Measurements from ENCODE around the gene MIPEP. TPM values are rescaled to one million over a fixed set of nuclear protein-coding genes. Genes with fewer than 3 reads are reported as not detected.

The MIPEP gene
- polyA plus RNA-seq, 1 donor from 2014 or later, result 9.1 TPM

DNA sequence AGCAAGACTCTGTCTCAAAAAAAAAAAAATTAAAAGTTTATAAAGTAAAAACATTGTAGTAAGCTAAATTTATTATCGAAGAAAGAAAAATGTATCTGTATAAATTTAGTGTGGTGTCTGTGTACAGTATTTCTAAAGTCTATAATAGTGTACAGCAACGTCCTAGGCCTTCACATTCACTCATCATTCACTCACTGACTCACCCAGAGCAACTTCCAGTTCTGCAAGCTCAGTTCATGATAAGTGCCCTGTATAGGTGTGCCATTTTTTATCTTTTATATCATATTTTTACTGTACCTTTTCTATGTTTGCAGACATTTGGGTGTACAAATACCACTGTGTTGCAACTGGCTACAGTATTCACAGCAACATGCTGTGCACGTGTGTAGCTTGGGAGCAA lies 200.9 kb downstream of the MIPEP start:
- Histone ChIP-seq H3K27me3 (ENCODE audit: insufficient read depth, low read depth, low read length) (no peaks in the 10 kb centered on the region), H3K4me3 (ENCODE audit: low read length) (no peak overlapping the region), H3K36me3 (ENCODE audit: insufficient read depth, low read length) (no peaks in the 10 kb centered on the region), H3F3A (ENCODE audit: insufficient read depth, low read length, poor library complexity, severe bottlenecking) (no peaks in the 10 kb centered on the region), H3K9ac (ENCODE audit: low read length) (no peak overlapping the region), H2AFZ (ENCODE audit: low read depth, low read length) (no peak overlapping the region), H3K9me3 (ENCODE audit: low read length) (no peaks in the 10 kb centered on the region), H3K27ac (ENCODE audit: low read length) (no peak overlapping the region), H3K9me2 (ENCODE audit: insufficient read depth, low read length) (no peaks in the 10 kb centered on the region), H3K79me2 (replicated peaks; ENCODE audit: insufficient read depth, low read length) (no peaks in the 10 kb centered on the region), H4K20me1 (ENCODE audit: insufficient read depth) (no peaks in the 10 kb centered on the region), H3K4me2 (ENCODE audit: low read length) (no peak overlapping the region)
- TF ChIP-seq MXI1 (conservative IDR thresholded peaks at IDR 0.05; ENCODE audit: poor library complexity, severe bottlenecking) (no peak), SMC3 (conservative IDR thresholded peaks at IDR 0.05; ENCODE audit: poor library complexity) (no peak), TAF1 (IDR thresholded peaks at IDR 0.05; ENCODE audit: low read depth) (no peak), POLR2AphosphoS5 (IDR thresholded peaks at IDR 0.05) (no peak), EP300 (conservative IDR thresholded peaks at IDR 0.05; ENCODE audit: poor library complexity, severe bottlenecking) (no peak), EZH2 (IDR thresholded peaks at IDR 0.05; ENCODE audit: borderline replicate concordance, insufficient read depth, low read length, poor library complexity, severe bottlenecking) (no peak), RAD21 (conservative IDR thresholded peaks at IDR 0.05) (no peak)
- TF ChIP-seq, protein P1, sequence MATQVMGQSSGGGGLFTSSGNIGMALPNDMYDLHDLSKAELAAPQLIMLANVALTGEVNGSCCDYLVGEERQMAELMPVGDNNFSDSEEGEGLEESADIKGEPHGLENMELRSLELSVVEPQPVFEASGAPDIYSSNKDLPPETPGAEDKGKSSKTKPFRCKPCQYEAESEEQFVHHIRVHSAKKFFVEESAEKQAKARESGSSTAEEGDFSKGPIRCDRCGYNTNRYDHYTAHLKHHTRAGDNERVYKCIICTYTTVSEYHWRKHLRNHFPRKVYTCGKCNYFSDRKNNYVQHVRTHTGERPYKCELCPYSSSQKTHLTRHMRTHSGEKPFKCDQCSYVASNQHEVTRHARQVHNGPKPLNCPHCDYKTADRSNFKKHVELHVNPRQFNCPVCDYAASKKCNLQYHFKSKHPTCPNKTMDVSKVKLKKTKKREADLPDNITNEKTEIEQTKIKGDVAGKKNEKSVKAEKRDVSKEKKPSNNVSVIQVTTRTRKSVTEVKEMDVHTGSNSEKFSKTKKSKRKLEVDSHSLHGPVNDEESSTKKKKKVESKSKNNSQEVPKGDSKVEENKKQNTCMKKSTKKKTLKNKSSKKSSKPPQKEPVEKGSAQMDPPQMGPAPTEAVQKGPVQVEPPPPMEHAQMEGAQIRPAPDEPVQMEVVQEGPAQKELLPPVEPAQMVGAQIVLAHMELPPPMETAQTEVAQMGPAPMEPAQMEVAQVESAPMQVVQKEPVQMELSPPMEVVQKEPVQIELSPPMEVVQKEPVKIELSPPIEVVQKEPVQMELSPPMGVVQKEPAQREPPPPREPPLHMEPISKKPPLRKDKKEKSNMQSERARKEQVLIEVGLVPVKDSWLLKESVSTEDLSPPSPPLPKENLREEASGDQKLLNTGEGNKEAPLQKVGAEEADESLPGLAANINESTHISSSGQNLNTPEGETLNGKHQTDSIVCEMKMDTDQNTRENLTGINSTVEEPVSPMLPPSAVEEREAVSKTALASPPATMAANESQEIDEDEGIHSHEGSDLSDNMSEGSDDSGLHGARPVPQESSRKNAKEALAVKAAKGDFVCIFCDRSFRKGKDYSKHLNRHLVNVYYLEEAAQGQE (IDR thresholded peaks at IDR 0.05; ENCODE audit: borderline replicate concordance), result no peak
- TF ChIP-seq, protein P2, sequence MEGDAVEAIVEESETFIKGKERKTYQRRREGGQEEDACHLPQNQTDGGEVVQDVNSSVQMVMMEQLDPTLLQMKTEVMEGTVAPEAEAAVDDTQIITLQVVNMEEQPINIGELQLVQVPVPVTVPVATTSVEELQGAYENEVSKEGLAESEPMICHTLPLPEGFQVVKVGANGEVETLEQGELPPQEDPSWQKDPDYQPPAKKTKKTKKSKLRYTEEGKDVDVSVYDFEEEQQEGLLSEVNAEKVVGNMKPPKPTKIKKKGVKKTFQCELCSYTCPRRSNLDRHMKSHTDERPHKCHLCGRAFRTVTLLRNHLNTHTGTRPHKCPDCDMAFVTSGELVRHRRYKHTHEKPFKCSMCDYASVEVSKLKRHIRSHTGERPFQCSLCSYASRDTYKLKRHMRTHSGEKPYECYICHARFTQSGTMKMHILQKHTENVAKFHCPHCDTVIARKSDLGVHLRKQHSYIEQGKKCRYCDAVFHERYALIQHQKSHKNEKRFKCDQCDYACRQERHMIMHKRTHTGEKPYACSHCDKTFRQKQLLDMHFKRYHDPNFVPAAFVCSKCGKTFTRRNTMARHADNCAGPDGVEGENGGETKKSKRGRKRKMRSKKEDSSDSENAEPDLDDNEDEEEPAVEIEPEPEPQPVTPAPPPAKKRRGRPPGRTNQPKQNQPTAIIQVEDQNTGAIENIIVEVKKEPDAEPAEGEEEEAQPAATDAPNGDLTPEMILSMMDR (IDR thresholded peaks at IDR 0.05; ENCODE audit: poor library complexity, severe bottlenecking), result no peak

DNA sequence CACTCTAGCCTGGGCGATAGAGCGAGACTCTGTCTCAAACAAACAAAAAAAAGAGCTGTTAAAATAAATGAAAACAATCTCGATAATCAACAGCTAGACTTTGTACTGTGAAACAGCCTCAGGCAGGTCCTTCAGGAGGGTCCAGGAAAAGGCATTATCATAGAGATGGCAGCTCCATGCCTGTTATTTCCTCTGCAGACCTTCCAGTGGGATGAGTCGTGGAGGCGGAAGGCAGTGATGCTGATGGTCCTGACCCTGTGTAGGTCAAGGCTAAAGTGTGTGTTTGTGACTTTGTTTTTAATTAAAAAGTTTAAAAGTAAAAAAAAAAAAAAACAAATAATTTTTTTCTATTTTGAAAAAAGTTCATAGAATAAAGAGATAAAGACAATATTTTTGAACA lies 201.6 kb downstream of the MIPEP start:
- Histone ChIP-seq H2AFZ (ENCODE audit: low read depth, low read length) (no peak overlapping the region), H3K79me2 (replicated peaks; ENCODE audit: insufficient read depth, low read length) (no peaks in the 10 kb centered on the region), H3F3A (ENCODE audit: insufficient read depth, low read length, poor library complexity, severe bottlenecking) (no peaks in the 10 kb centered on the region), H3K9ac (ENCODE audit: low read length) (no peak overlapping the region), H3K27me3 (ENCODE audit: insufficient read depth, low read depth, low read length) (no peaks in the 10 kb centered on the region), H3K9me2 (ENCODE audit: insufficient read depth, low read length) (no peaks in the 10 kb centered on the region), H3K27ac (ENCODE audit: low read length) (no peak overlapping the region), H3K9me3 (ENCODE audit: low read length) (no peaks in the 10 kb centered on the region), H4K20me1 (ENCODE audit: insufficient read depth) (no peaks in the 10 kb centered on the region), H3K4me2 (ENCODE audit: low read length) (no peak overlapping the region), H3K36me3 (ENCODE audit: insufficient read depth, low read length) (no peaks in the 10 kb centered on the region), H3K4me3 (ENCODE audit: low read length) (no peak overlapping the region)
- TF ChIP-seq, protein P2 (IDR thresholded peaks at IDR 0.05; ENCODE audit: poor library complexity, severe bottlenecking), result no peak

All from neural cell (in vitro differentiated cells).